Psoas muscle (tissue), 8 donors: ENCODE measurements around the gene COG5. TPM values are rescaled to one million over a fixed set of nuclear protein-coding genes. Genes with fewer than 3 reads are reported as not detected.

Experiments used
- ATAC-seq, 4 donors: fragments of 200-7000 bp; cut with Tn5 transposase; one replicate each; pipeline ENCODE4 v1.9.1; 2020; ENCODE audit warnings: moderate library complexity in 3 of 4, mild to moderate bottlenecking in 2 of 4
- DNase-seq, 2 donors: peaks; one replicate each; pipeline ENCODE4 v3.0.0-alpha.2; 2020
- H3K27ac ChIP-seq: fragments of 200-600 bp; one replicate; pipeline ENCODE4 v1.8.0; 2022
- H3K27me3 ChIP-seq, 3 donors: fragments of 200-600 bp in 1 of 3; one replicate each; pipeline versions ENCODE4 v1.6.1 to v1.8.0; 2013 to 2022; ENCODE audit warnings: low read length in 2 of 3, mild to moderate bottlenecking in 2 of 3, moderate library complexity in 1 of 3; ENCODE audit not compliant: insufficient read depth in 3 of 3
- H3K36me3 ChIP-seq, 2 donors: fragments of 200-600 bp in 1 of 2; one replicate each; pipeline versions ENCODE4 v1.6.1 to v1.8.0; 2013 to 2022; ENCODE audit warnings: low read depth in 1 of 2, mild to moderate bottlenecking in 1 of 2, moderate library complexity in 1 of 2; ENCODE audit not compliant: insufficient read depth in 1 of 2
- H3K4me1 ChIP-seq: fragments of 200-600 bp; one replicate; pipeline ENCODE4 v1.8.0; 2022
- H3K4me3 ChIP-seq: fragments of 200-600 bp; one replicate; pipeline ENCODE4 v1.8.0; 2022; ENCODE audit warnings: mild to moderate bottlenecking
- H3K9me3 ChIP-seq: fragments of 200-600 bp; one replicate; pipeline ENCODE4 v1.8.0; 2022
- WGBS, 3 donors: extraction: QIAGEN DNeasy Blood & Tissue Kit; methylation state at CpG; one replicate each; pipeline versions ENCODE4 v1.1.6 to v1.1.7; 2013; 5-methylcytosine and 5-hydroxymethylcytosine counted together
- intact Hi-C, 2 donors: fragments of 100-400 bp; cut with DNase I; formaldehyde crosslinking; loops; one replicate each; pipeline versions ENCODE4 v1.11.0 to v1.14.2; 2022
- polyA plus RNA-seq, 3 donors: library from polyadenylated mRNA; stranded (reverse); fragments of 200-250 nt; gene quantifications; one replicate each; pipeline ENCODE4 v1.2.3, GENCODE V29; 2013
- total RNA-seq, 4 donors: library from RNA; stranded (reverse); fragmentation: NEBNext Ultra II Directional in 2 of 4; extraction: Animal tissue kit (Norgen Biotek cat#: 25700) in 2 of 4; gene quantifications; one replicate each; pipeline versions ENCODE4 v1.2.1 to v1.2.4, GENCODE V29; 2021 to 2023
- TF ChIP-seq, protein P1 (sequence below): fragments of 200-600 bp; IDR thresholded peaks from one replicate; pipeline ENCODE4 v1.8.0; 2022; ENCODE audit warnings: antibody characterized with exemption
- donor health status: healthy with polysubstance abuse.
- donor health status: DM: no; HTN: no; CAD: no; lungs with moderate emphysema.
- donor health status: Bipolar disorder and iron deficiency.
- donor health status: healthy.
- donor health status: DM: yes; HTN: yes; CAD: no.
- donor health status: DM: no; HTN: no; CAD: no.
- donor health status: DM: no; HTN: no; CAD: no.
- donor health status: DM: yes; HTN: yes; CAD: no.

COG5 gene
- total and polyA plus RNA-seq, 7 donors: 4.8 to 35.1 (median 18.8) TPM

GRCh38 chr7:107326061-107326460 is 237.7 kb downstream of the COG5 start:
- H3K9me3 ChIP-seq: peaks cover 5% of the 10 kb centered on the region
- TF ChIP-seq, protein P1, sequence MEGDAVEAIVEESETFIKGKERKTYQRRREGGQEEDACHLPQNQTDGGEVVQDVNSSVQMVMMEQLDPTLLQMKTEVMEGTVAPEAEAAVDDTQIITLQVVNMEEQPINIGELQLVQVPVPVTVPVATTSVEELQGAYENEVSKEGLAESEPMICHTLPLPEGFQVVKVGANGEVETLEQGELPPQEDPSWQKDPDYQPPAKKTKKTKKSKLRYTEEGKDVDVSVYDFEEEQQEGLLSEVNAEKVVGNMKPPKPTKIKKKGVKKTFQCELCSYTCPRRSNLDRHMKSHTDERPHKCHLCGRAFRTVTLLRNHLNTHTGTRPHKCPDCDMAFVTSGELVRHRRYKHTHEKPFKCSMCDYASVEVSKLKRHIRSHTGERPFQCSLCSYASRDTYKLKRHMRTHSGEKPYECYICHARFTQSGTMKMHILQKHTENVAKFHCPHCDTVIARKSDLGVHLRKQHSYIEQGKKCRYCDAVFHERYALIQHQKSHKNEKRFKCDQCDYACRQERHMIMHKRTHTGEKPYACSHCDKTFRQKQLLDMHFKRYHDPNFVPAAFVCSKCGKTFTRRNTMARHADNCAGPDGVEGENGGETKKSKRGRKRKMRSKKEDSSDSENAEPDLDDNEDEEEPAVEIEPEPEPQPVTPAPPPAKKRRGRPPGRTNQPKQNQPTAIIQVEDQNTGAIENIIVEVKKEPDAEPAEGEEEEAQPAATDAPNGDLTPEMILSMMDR: no peak
- no peaks in the 10 kb centered on the region for H3K4me1 ChIP-seq
- H3K27ac ChIP-seq: no peak overlapping the region
- intact Hi-C loops: no loop called here
- H3K36me3 ChIP-seq: peaks cover 0 to 4% of the 10 kb centered on the region in 2 donors
- no peak for DNase-seq
- H3K27me3 ChIP-seq: no peaks in the 10 kb centered on the region
- no peak for ATAC-seq
- H3K4me3 ChIP-seq: no peak overlapping the region
- 91 to 97% (median 95%) methylated on average over 3 of the region's 3 CpGs for WGBS, 3 donors

DNA sequence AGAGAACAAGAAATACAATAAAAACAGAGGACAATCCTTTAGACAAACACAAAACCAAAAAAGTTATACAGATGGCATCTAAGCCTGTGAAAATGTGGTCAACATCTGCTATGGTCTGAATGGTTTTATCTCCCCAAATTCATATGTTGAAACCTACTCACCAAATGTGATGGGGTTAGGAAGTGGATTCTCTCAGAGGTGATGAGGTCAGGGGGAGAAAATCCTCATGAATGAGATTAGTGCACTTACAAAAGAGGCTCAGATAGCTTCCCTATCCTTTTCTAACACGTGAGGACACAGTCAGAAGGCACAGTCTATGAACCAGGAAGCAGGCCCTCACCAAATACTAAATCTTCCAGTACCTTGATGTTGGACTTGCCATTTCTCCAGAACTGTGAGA is 241.7 kb downstream of the COG5 start:
- Histone ChIP-seq H3K36me3 (peaks cover 0 to 4% of the 10 kb centered on the region in 2 donors), H3K27me3 (no peaks in the 10 kb centered on the region), H3K9me3 (peaks cover under 1% of the 10 kb centered on the region), H3K27ac (no peak overlapping the region), H3K4me3 (no peak overlapping the region), H3K4me1 (no peaks in the 10 kb centered on the region)
- DNase-seq (no peak), ATAC-seq (no peak)
- intact Hi-C loops: no loop called here
- TF ChIP-seq, protein P1: no peak
- 84 to 92% (median 90%) methylated on average over 1 of the region's 1 CpG for WGBS, 3 donors

- Histone ChIP-seq H3K36me3 (peaks cover 0 to 4% of the 10 kb centered on the region in 2 donors), H3K27me3 (no peaks in the 10 kb centered on the region), H3K27ac (no peak overlapping the region), H3K4me1 (no peaks in the 10 kb centered on the region), H3K4me3 (no peak overlapping the region), H3K9me3 (no peaks in the 10 kb centered on the region)
- ATAC-seq: no peak
- no peak for DNase-seq
- TF ChIP-seq, protein P1: no peak
- intact Hi-C loops: no loop called here
- WGBS, 3 donors: 96 to 98% (median 96%) methylated on average over 1 of the region's 1 CpG
Measured at GRCh38 chr7:107321611-107322010, 242.1 kb downstream of the COG5 start.

DNA sequence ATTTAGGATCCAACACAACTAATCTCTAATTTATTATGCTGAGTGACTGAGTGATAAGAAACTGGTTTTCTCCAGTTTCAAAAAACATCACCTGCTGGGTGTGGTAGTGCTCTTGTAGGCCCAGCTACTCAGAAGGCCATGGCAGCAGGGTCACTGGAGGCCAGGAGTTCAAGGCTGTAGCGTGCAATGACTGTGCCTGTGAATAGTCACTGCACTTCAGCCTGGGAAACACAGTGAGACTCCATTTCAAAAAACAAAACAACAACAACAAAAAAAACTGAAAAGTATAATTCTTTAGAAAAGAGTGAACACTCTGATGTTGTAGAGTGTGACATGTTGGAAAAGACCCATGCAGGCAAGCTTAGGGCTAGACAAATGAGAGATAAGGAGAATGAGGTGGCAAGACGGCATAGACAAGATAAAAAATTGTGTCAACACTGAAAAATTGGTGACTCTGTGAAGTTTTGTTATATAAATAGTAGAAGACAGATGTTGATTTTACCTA is 243.9 kb downstream of the COG5 start:
- Histone ChIP-seq H3K4me1 (no peaks in the 10 kb centered on the region), H3K36me3 (peaks cover 0 to 4% of the 10 kb centered on the region in 2 donors), H3K27me3 (no peaks in the 10 kb centered on the region), H3K4me3 (no peak overlapping the region), H3K9me3 (no peaks in the 10 kb centered on the region), H3K27ac (no peak overlapping the region)
- intact Hi-C loops: no loop called here
- TF ChIP-seq, protein P1: no peak
- 95 to 99% (median 97%) methylated on average over 2 of the region's 2 CpGs for WGBS, 3 donors
- ATAC-seq (no peak), DNase-seq (no peak)

DNA sequence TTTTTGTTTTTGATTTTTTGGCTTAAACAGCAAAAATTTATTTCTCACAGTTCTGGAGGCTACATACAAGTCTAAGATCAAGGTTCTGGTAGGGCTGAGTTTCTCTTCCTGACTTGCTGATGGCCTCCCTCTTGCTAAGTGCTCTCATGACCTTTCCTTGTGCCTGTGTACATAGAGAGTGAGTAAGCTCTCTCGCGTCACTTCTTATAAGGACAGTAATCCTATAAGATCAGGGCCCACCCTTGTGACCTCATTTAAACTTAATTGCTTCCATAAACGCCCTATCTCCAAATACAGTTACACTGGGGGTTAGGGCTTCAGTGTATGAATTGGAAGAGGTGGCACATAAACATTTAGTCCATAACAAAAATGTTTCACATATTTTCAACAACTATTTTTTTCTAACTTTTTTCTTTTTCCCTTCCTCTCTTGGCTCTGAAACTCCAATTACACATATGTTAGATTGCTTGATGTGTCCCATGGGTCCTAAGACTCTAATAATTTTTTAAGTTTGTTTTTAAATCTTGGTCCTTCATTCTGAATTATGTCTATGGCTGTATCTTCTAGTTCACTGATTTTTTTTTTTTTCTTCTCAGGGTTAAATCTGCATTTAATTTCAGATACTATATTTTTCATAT is 245.1 kb downstream of the COG5 start:
- intact Hi-C loops: no loop called here

More for the DNA sequence above, 245.1 kb downstream of the COG5 start:
- Histone ChIP-seq H3K27me3 (no peaks in the 10 kb centered on the region), H3K4me3 (no peak overlapping the region), H3K36me3 (no peaks in the 10 kb centered on the region), H3K27ac (no peak overlapping the region), H3K9me3 (no peaks in the 10 kb centered on the region), H3K4me1 (no peaks in the 10 kb centered on the region)
- WGBS, 3 donors: 82 to 86% (median 85%) methylated on average over 3 of the region's 3 CpGs
- TF ChIP-seq, protein P1: no peak
- no peak for ATAC-seq
- DNase-seq: no peak
